Peyer's patch (tissue), 4 donors: ENCODE data around the gene IGFL3.

Experiments
- CTCF ChIP-seq, 6 experiments: fragments of 450-650 bp in 4 of 6; fragments of 200-600 bp in 2 of 6; sonication (generic) in 1 of 6; IDR thresholded peaks; one replicate each; pipeline ENCODE4 v1.5.1; 2017 to 2019; ENCODE audit warnings: antibody characterized with exemption in 6 of 6, mild to moderate bottlenecking in 3 of 6, moderate library complexity in 1 of 6
- POLR2A ChIP-seq, 2 donors: fragments of 450-650 bp; IDR thresholded peaks; one replicate each; pipeline ENCODE4 v1.5.1; 2017; ENCODE audit warnings: antibody characterized with exemption in 2 of 2, mild to moderate bottlenecking in 2 of 2, moderate library complexity in 2 of 2

GRCh38 chr19:46131485-46132143, 7.1 kb upstream of the IGFL3 start:
- no peak for TF ChIP-seq POLR2A (IDR thresholded peaks at IDR 0.05)
- no peak for TF ChIP-seq CTCF (IDR thresholded peaks at IDR 0.05)
